ENCODE measurements around the gene NMNAT2.

GRCh38 chr1:183374825-183375224, 43.4 kb downstream of the NMNAT2 start:
- TF ChIP-seq CTCF (IDR thresholded peaks at IDR 0.05): no peak
- TF ChIP-seq POLR2A (IDR thresholded peaks at IDR 0.05; ENCODE audit: low read depth): no peak
